ENCODE results near the gene ZBTB7C. TPM values are rescaled to one million over a fixed set of nuclear protein-coding genes. Genes with fewer than 3 reads are reported as not detected.

The ZBTB7C gene
- total and polyA plus RNA-seq, 2 of the 4 experiments (the other 2 are of a cell fraction) = not detected

DNA sequence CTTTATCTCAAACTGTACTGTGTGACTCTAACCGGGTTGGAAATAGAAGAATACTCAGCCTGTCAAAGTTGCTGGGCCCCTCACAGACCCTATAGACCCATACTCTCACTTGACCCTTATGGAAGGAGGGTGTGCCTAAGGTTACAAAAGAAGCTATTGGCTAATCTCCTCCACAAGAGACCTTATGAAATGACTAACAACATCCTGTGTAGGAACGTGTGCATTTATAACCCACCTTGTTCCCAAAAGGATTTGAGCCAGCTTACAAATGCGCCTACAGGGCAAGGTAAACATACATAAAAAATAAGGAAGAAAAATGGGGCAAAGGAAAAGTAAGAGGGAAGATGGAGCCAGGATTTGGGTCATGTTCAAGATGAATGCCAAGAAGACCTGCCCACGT is 253.3 kb downstream of the ZBTB7C start:
- H3K56ac ChIP-seq (ENCODE audit: extremely low read depth, insufficient read depth, low read length) = no peak overlapping the region
- no peak overlapping the region for H2AK9ac ChIP-seq (replicated peaks; ENCODE audit: low read depth, low read length, poor library complexity)
- no peak overlapping the region for H3K18ac ChIP-seq (ENCODE audit: low read depth, low read length)
- WGBS, 2 experiments (ENCODE audit: extremely low coverage in 2 of 2, insufficient read length in 1 of 2) = 100% methylated on average over 1 of the region's 4 CpGs; no CpG with 5 or more reads in 1 of the 2 experiments
- H3K9ac ChIP-seq (ENCODE audit: low read depth, low read length) = no peak overlapping the region
- no peak overlapping the region for H4K91ac ChIP-seq (ENCODE audit: insufficient read depth, low read depth, low read length)
- no peak overlapping the region for H3K4me2 ChIP-seq (ENCODE audit: low read depth, low read length)
- intact Hi-C loops (cut with micrococcal nuclease) = no loop called here
- POLR2A ChIA-PET (ENCODE audit: unreplicated experiment) = no interaction called here
- H3K4me3 ChIP-seq (ENCODE audit: insufficient read depth, low read depth, low read length) = no peak overlapping the region
- no peak overlapping the region for H3K4ac ChIP-seq (ENCODE audit: low read depth, low read length)
- no peaks in the 10 kb centered on the region for H3K9me1 ChIP-seq (ENCODE audit: insufficient read depth, low read length)
- H3K27ac ChIP-seq (ENCODE audit: insufficient read depth, low read length) = no peak overlapping the region
- no peak overlapping the region for H2AK5ac ChIP-seq (ENCODE audit: low read depth, low read length)
- in situ Hi-C loops (cut with MboI; ENCODE audit: low sequenced_read_pairs) = no loop called here
- H2AFZ ChIP-seq (replicated peaks; ENCODE audit: low read length, poor library complexity) = no peak overlapping the region
- H3K23ac ChIP-seq (ENCODE audit: low read depth, low read length) = no peak overlapping the region
- no peak overlapping the region for H4K5ac ChIP-seq (ENCODE audit: low read depth, low read length)
- H2BK120ac ChIP-seq (ENCODE audit: low read depth, low read length) = no peak overlapping the region
- CTCF ChIA-PET = no interaction called here
- ATAC-seq (ENCODE audit: low read depth) (no peak), DNase-seq (no peak)
- H2BK5ac ChIP-seq (ENCODE audit: low read depth, low read length, poor library complexity, severe bottlenecking) = no peak overlapping the region
- H2BK20ac ChIP-seq (ENCODE audit: low read depth, low read length) = no peak overlapping the region
- H3K79me1 ChIP-seq (ENCODE audit: low read depth in 1 of 2, low read length in 2 of 2) = no peaks in the 10 kb centered on the region
- H3K14ac ChIP-seq (replicated peaks; ENCODE audit: low read depth, low read length) = no peak overlapping the region
- no peaks in the 10 kb centered on the region for H4K20me1 ChIP-seq (ENCODE audit: insufficient read depth, low read length)
- TF ChIP-seq, protein P1, sequence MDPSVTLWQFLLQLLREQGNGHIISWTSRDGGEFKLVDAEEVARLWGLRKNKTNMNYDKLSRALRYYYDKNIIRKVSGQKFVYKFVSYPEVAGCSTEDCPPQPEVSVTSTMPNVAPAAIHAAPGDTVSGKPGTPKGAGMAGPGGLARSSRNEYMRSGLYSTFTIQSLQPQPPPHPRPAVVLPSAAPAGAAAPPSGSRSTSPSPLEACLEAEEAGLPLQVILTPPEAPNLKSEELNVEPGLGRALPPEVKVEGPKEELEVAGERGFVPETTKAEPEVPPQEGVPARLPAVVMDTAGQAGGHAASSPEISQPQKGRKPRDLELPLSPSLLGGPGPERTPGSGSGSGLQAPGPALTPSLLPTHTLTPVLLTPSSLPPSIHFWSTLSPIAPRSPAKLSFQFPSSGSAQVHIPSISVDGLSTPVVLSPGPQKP (IDR thresholded peaks at IDR 0.05; ENCODE audit: borderline replicate concordance, low read depth, low read length) = no peak
- TF ChIP-seq CEBPB (IDR thresholded peaks at IDR 0.05; ENCODE audit: low read depth, low read length) (no peak), RFX5 (IDR thresholded peaks at IDR 0.05; ENCODE audit: low read depth, low read length) (no peak), RAD21 (IDR thresholded peaks at IDR 0.05; ENCODE audit: low read length) (no peak), POLR2A (IDR thresholded peaks at IDR 0.05; ENCODE audit: low read depth, low read length) (no peak), CHD1 (IDR thresholded peaks at IDR 0.05; ENCODE audit: low read depth, low read length) (no peak), NFE2L2 (IDR thresholded peaks at IDR 0.05; ENCODE audit: low read depth, low read length) (no peak), MAZ (IDR thresholded peaks at IDR 0.05; ENCODE audit: borderline replicate concordance, low read depth, low read length) (no peak), SMC3 (IDR thresholded peaks at IDR 0.05; ENCODE audit: low read depth, low read length) (no peak), RCOR1 (IDR thresholded peaks at IDR 0.05; ENCODE audit: insufficient replicate concordance, low read length) (no peak), MAFK (IDR thresholded peaks at IDR 0.05; ENCODE audit: low read depth, low read length) (no peak), MXI1 (IDR thresholded peaks at IDR 0.05; ENCODE audit: borderline replicate concordance, low read depth, low read length) (no peak), BHLHE40 (IDR thresholded peaks at IDR 0.05; ENCODE audit: low read depth, low read length) (no peak), FOS (IDR thresholded peaks at IDR 0.05; ENCODE audit: low read depth, low read length) (no peak)
- TF ChIP-seq, protein P2, sequence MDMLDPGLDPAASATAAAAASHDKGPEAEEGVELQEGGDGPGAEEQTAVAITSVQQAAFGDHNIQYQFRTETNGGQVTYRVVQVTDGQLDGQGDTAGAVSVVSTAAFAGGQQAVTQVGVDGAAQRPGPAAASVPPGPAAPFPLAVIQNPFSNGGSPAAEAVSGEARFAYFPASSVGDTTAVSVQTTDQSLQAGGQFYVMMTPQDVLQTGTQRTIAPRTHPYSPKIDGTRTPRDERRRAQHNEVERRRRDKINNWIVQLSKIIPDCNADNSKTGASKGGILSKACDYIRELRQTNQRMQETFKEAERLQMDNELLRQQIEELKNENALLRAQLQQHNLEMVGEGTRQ (IDR thresholded peaks at IDR 0.05; ENCODE audit: low read depth, low read length) = no peak
- TF ChIP-seq, protein P3, sequence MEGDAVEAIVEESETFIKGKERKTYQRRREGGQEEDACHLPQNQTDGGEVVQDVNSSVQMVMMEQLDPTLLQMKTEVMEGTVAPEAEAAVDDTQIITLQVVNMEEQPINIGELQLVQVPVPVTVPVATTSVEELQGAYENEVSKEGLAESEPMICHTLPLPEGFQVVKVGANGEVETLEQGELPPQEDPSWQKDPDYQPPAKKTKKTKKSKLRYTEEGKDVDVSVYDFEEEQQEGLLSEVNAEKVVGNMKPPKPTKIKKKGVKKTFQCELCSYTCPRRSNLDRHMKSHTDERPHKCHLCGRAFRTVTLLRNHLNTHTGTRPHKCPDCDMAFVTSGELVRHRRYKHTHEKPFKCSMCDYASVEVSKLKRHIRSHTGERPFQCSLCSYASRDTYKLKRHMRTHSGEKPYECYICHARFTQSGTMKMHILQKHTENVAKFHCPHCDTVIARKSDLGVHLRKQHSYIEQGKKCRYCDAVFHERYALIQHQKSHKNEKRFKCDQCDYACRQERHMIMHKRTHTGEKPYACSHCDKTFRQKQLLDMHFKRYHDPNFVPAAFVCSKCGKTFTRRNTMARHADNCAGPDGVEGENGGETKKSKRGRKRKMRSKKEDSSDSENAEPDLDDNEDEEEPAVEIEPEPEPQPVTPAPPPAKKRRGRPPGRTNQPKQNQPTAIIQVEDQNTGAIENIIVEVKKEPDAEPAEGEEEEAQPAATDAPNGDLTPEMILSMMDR (conservative IDR thresholded peaks at IDR 0.05; ENCODE audit: low read depth, low read length) = no peak
- BruUV-seq (replicated peaks) = no TSS peak
- no peak overlapping the region for H2BK15ac ChIP-seq (ENCODE audit: low read depth, low read length)
- no peak overlapping the region for H4K8ac ChIP-seq (ENCODE audit: low read depth in 2 of 2, low read length in 2 of 2)
- no peaks in the 10 kb centered on the region for H3K4me1 ChIP-seq (ENCODE audit: control insufficient read depth, insufficient read depth, low read length)
- peaks cover 8% of the 10 kb centered on the region; the same call in 1 of the 2 replicates for H3K27me3 ChIP-seq (ENCODE audit: control insufficient read depth, insufficient read depth, low read length)
- dilution Hi-C loops (cut with HindIII; ENCODE audit: low sequenced_read_pairs, unreplicated experiment) = no loop called here
- no peaks in the 10 kb centered on the region for H3K36me3 ChIP-seq (ENCODE audit: control insufficient read depth, insufficient read depth, low read length)
- H3K9me3 ChIP-seq (ENCODE audit: control insufficient read depth, insufficient read depth, low read length) = no peaks in the 10 kb centered on the region
